H9 (cell line): ENCODE measurements around the gene PLXNA4. TPM values are rescaled to one million over a fixed set of nuclear protein-coding genes. Genes with fewer than 3 reads are reported as not detected.

Experiments
- DNase-seq: peaks from one replicate; pipeline ENCODE4 v3.0.0-alpha.2; 2017
- H2AFZ ChIP-seq: one replicate; pipeline ENCODE4 v1.6.1; 2013; ENCODE audit warnings: mild to moderate bottlenecking, low read length, control low read depth, moderate library complexity
- H2AK5ac ChIP-seq: 2 replicates; pipeline ENCODE4 v1.6.1; 2013; ENCODE audit warnings: low read length, control low read depth, mixed read lengths; ENCODE audit not compliant: insufficient read length
- H2BK120ac ChIP-seq: one replicate; pipeline ENCODE4 v1.6.1; 2013; ENCODE audit warnings: low read depth, mild to moderate bottlenecking, low read length, control low read depth, inconsistent platforms; ENCODE audit not compliant: poor library complexity, severe bottlenecking
- H2BK12ac ChIP-seq: 2 replicates; pipeline ENCODE4 v1.6.1; 2013; ENCODE audit warnings: low read length, control low read depth, mixed read lengths, low read depth; ENCODE audit not compliant: insufficient read length
- H2BK15ac ChIP-seq: 2 replicates; pipeline ENCODE4 v1.6.1; 2013; ENCODE audit warnings: low read depth, low read length, control low read depth
- H2BK20ac ChIP-seq: one replicate; pipeline ENCODE4 v1.6.1; 2013; ENCODE audit warnings: low read depth, mild to moderate bottlenecking, low read length, control low read depth, inconsistent platforms; ENCODE audit not compliant: poor library complexity, severe bottlenecking
- H2BK5ac ChIP-seq: 2 replicates; pipeline ENCODE4 v1.6.1; 2013; ENCODE audit warnings: low read length, control low read depth, mixed read lengths; ENCODE audit not compliant: insufficient read length
- H3K14ac ChIP-seq: 2 replicates; pipeline ENCODE4 v1.6.1; 2013; ENCODE audit warnings: low read length, control low read depth; ENCODE audit not compliant: insufficient read depth
- H3K18ac ChIP-seq: 2 replicates; pipeline ENCODE4 v1.6.1; 2013; ENCODE audit warnings: low read depth, mild to moderate bottlenecking, mixed read lengths, low read length, control low read depth; ENCODE audit not compliant: insufficient read length
- H3K23ac ChIP-seq: 2 replicates; pipeline ENCODE4 v1.6.1; 2013; ENCODE audit warnings: low read length, control low read depth, mixed read lengths, low read depth; ENCODE audit not compliant: insufficient read length
- H3K23me2 ChIP-seq: 2 replicates; pipeline ENCODE4 v1.6.1; 2013; ENCODE audit warnings: low read depth, mild to moderate bottlenecking, mixed read lengths, low read length, control low read depth; ENCODE audit not compliant: insufficient read length, poor library complexity, severe bottlenecking
- H3K27ac ChIP-seq: 2 replicates; pipeline ENCODE4 v1.5.1; 2013; ENCODE audit warnings: low read length, control low read depth, mixed read lengths, low read depth; ENCODE audit not compliant: insufficient read length
- H3K27me3 ChIP-seq: 2 replicates; pipeline ENCODE4 v1.6.1; 2013; ENCODE audit warnings: low read length, control low read depth, inconsistent platforms; ENCODE audit not compliant: insufficient read depth
- H3K4ac ChIP-seq: 2 replicates; pipeline ENCODE4 v1.6.1; 2013; ENCODE audit warnings: low read depth, mild to moderate bottlenecking, control low read depth, inconsistent platforms, low read length, moderate library complexity
- H3K4me1 ChIP-seq: 2 replicates; pipeline ENCODE4 v1.6.1; 2013; ENCODE audit warnings: low read length, control low read depth, inconsistent platforms; ENCODE audit not compliant: insufficient read depth
- H3K4me2 ChIP-seq: 2 replicates; pipeline ENCODE4 v1.6.1; 2013; ENCODE audit warnings: low read length, control low read depth, mixed read lengths; ENCODE audit not compliant: insufficient read length, insufficient read depth
- H3K56ac ChIP-seq: 2 replicates; pipeline ENCODE4 v1.6.1; 2013; ENCODE audit warnings: low read depth, mild to moderate bottlenecking, mixed read lengths, low read length, control low read depth; ENCODE audit not compliant: insufficient read length
- H3K79me1 ChIP-seq: 2 replicates; pipeline ENCODE4 v1.6.1; 2013; ENCODE audit warnings: low read depth, mild to moderate bottlenecking, moderate library complexity, low read length, control low read depth, inconsistent platforms; ENCODE audit not compliant: insufficient read depth, poor library complexity, severe bottlenecking
- H3K79me2 ChIP-seq: 2 replicates; pipeline ENCODE4 v1.6.1; 2013; ENCODE audit warnings: low read length, control low read depth, inconsistent platforms; ENCODE audit not compliant: insufficient read depth
- H3K9ac ChIP-seq: 2 replicates; pipeline ENCODE4 v1.6.1; 2013; ENCODE audit warnings: low read length, control low read depth, mixed read lengths; ENCODE audit not compliant: insufficient read length; ENCODE audit errors: extremely low read depth
- H3K9me3 ChIP-seq: one replicate; pipeline ENCODE4 v1.6.1; 2013; ENCODE audit warnings: low read depth, low read length, inconsistent platforms; ENCODE audit not compliant: control insufficient read depth
- H3T11ph ChIP-seq: one replicate; pipeline ENCODE4 v1.6.1; 2013; ENCODE audit warnings: mild to moderate bottlenecking, low read length, control low read depth, inconsistent platforms
- H4K20me1 ChIP-seq: one replicate; pipeline ENCODE4 v1.6.1; 2013; ENCODE audit not compliant: control insufficient read depth, insufficient read length, insufficient read depth
- H4K5ac ChIP-seq: 2 replicates; pipeline ENCODE4 v1.6.1; 2013; ENCODE audit warnings: low read depth, mild to moderate bottlenecking, mixed read lengths, low read length, control low read depth; ENCODE audit not compliant: insufficient read length
- H4K8ac ChIP-seq: replicated peaks from 2 replicates; pipeline ENCODE4 v1.6.1; 2013; ENCODE audit warnings: low read length, control low read depth, mixed read lengths, low read depth; ENCODE audit not compliant: insufficient read length
- H4K91ac ChIP-seq: 2 replicates; pipeline ENCODE4 v1.6.1; 2013; ENCODE audit warnings: low read depth, mild to moderate bottlenecking, moderate library complexity, mixed read lengths, low read length, control low read depth; ENCODE audit not compliant: insufficient read length
- H3K27ac Mint-ChIP-seq, 3 experiments: 2 replicates in 2 of 3; 3 replicates in 1 of 3; pipeline ENCODE4 v1.8.0; 2020 to 2021; ENCODE audit warnings: mixed read lengths in 3 of 3, mild to moderate bottlenecking in 1 of 3, moderate library complexity in 1 of 3
- H3K27me3 Mint-ChIP-seq: 2 replicates; pipeline ENCODE4 v1.8.0; 2021; ENCODE audit warnings: low read depth, mild to moderate bottlenecking, moderate library complexity, mixed read lengths
- H3K36me3 Mint-ChIP-seq, 3 experiments: 2 replicates in 2 of 3; 3 replicates in 1 of 3; pipeline ENCODE4 v1.8.0; 2020 to 2021; ENCODE audit warnings: low read depth in 3 of 3, mixed read lengths in 3 of 3; ENCODE audit not compliant: insufficient read depth in 1 of 3
- H3K4me1 Mint-ChIP-seq, 2 experiments: 2 replicates each; pipeline ENCODE4 v1.8.0; 2020; ENCODE audit warnings: mixed read lengths in 2 of 2
- H3K4me3 Mint-ChIP-seq, 2 experiments: 2 replicates in 1 of 2; 3 replicates in 1 of 2; pipeline ENCODE4 v1.8.0; 2020 to 2021; ENCODE audit warnings: mild to moderate bottlenecking in 2 of 2, mixed read lengths in 2 of 2, moderate library complexity in 1 of 2
- H3K9me3 Mint-ChIP-seq, 2 experiments: 2 replicates in 1 of 2; 3 replicates in 1 of 2; pipeline ENCODE4 v1.8.0; 2020; ENCODE audit warnings: mild to moderate bottlenecking in 2 of 2, mixed read lengths in 2 of 2, moderate library complexity in 1 of 2
- WGBS: extraction: QIAGEN DNeasy Blood & Tissue Kit; methylation state at CpG from one replicate; pipeline ENCODE4 v1.1.7; 2013; ENCODE audit warnings: missing lambda C conversion rate, low lambda C conversion rate, mixed read lengths; ENCODE audit not compliant: insufficient read length; ENCODE audit errors: extremely low coverage; 5-methylcytosine and 5-hydroxymethylcytosine counted together
- total RNA-seq: library from RNA; stranded (reverse); gene quantifications from 2 replicates; pipeline ENCODE4 v1.2.1, GENCODE V29; 2021
- TF ChIP-seq, protein P1 (sequence below): fragments of 200-600 bp; sonication (generic); conservative IDR thresholded peaks from 3 replicates; pipeline ENCODE4 v1.8.0; 2021; ENCODE audit warnings: antibody characterized with exemption, mild to moderate bottlenecking

Gene PLXNA4
- total RNA-seq, 1 experiment from 2014 or later, result 0.35 TPM

DNA sequence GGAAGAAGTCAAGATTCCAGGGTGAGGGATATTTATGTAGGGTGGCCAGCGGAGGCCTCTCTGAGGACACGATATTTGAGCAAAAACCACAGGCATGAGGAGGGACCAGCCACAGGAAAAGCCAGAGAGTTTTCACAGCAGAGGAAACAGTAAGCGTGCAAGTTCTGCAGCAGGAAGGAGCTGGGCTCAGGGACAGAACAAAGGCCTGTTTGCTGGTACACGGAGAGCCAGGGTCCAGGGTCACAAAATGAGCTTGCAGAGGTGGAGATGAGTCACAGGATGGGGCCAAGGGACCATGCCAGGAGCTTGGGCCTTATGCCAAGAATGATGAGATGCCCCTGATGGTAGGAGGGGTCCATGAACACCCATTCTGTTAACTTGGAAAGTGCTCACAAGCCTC lies 283.5 kb downstream of the PLXNA4 start:
- H2BK12ac ChIP-seq, result no peak overlapping the region
- H3K9me3 ChIP-seq, result no peaks in the 10 kb centered on the region
- no peak overlapping the region for H2AFZ ChIP-seq
- no peaks in the 10 kb centered on the region for H3K27me3 ChIP-seq
- H2AK5ac ChIP-seq, result no peak overlapping the region
- H4K20me1 ChIP-seq, result no peaks in the 10 kb centered on the region
- no peak for DNase-seq
- no peaks in the 10 kb centered on the region for H3K79me1 ChIP-seq
- no peaks in the 10 kb centered on the region for H3K36me3 Mint-ChIP-seq
- H3K23me2 ChIP-seq, result peaks cover 3% of the 10 kb centered on the region
- no peak overlapping the region for H3K4ac ChIP-seq
- H3K4me1 Mint-ChIP-seq, result peaks cover 4 to 6% of the 10 kb centered on the region in 2 experiments; a peak in 3 of 4 replicates
- H3K18ac ChIP-seq, result no peak overlapping the region
- no peaks in the 10 kb centered on the region for H3K79me2 ChIP-seq
- WGBS, result no CpG with 5 or more reads among the region's 4 CpGs
- no peak overlapping the region for H3K9ac ChIP-seq
- H2BK120ac ChIP-seq, result no peak overlapping the region
- no peak overlapping the region for H3K56ac ChIP-seq
- no peak overlapping the region for H3K14ac ChIP-seq
- H3K23ac ChIP-seq, result no peak overlapping the region
- H3K27ac Mint-ChIP-seq, result no peak overlapping the region
- no peak overlapping the region for H3T11ph ChIP-seq
- no peak overlapping the region for H2BK5ac ChIP-seq
- no peak overlapping the region for H2BK15ac ChIP-seq
- H3K4me2 ChIP-seq, result no peak overlapping the region
- H4K5ac ChIP-seq, result no peak overlapping the region
- H3K4me1 ChIP-seq, result no peaks in the 10 kb centered on the region
- H3K4me3 Mint-ChIP-seq, result no peak overlapping the region
- no peak overlapping the region for H4K91ac ChIP-seq
- H3K27ac ChIP-seq, result no peak overlapping the region
- no peak overlapping the region for H4K8ac ChIP-seq
- H2BK20ac ChIP-seq, result no peak overlapping the region
- TF ChIP-seq, protein P1, sequence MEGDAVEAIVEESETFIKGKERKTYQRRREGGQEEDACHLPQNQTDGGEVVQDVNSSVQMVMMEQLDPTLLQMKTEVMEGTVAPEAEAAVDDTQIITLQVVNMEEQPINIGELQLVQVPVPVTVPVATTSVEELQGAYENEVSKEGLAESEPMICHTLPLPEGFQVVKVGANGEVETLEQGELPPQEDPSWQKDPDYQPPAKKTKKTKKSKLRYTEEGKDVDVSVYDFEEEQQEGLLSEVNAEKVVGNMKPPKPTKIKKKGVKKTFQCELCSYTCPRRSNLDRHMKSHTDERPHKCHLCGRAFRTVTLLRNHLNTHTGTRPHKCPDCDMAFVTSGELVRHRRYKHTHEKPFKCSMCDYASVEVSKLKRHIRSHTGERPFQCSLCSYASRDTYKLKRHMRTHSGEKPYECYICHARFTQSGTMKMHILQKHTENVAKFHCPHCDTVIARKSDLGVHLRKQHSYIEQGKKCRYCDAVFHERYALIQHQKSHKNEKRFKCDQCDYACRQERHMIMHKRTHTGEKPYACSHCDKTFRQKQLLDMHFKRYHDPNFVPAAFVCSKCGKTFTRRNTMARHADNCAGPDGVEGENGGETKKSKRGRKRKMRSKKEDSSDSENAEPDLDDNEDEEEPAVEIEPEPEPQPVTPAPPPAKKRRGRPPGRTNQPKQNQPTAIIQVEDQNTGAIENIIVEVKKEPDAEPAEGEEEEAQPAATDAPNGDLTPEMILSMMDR, result no peak
- H3K9me3 Mint-ChIP-seq, result no peaks in the 10 kb centered on the region
- peaks cover 8% of the 10 kb centered on the region for H3K27me3 Mint-ChIP-seq
